SK-N-SH treated with all-trans-retinoic acid at 6 μM for 48 hours (cell line): Measurements from ENCODE around the gene ULK4.

Experiments used
- ATAC-seq: fragments of 200-7000 bp; cut with Tn5 transposase; 3 replicates; pipeline ENCODE4 v1.9.1; 2020; ENCODE audit warnings: mild to moderate bottlenecking, moderate library complexity
- ARNTL ChIP-seq: fragments of 450-650 bp; formaldehyde crosslinking; IDR thresholded peaks from 2 replicates; pipeline ENCODE4 v1.5.0; 2020; ENCODE audit warnings: low read depth, mild to moderate bottlenecking, moderate library complexity, borderline replicate concordance
- BACH2 ChIP-seq: fragments of 250-450 bp; sonication (Bioruptor Pico); IDR thresholded peaks from 2 replicates; pipeline ENCODE4 v1.9.0; 2021; ENCODE audit warnings: mild to moderate bottlenecking, borderline replicate concordance
- CSDC2 ChIP-seq: fragments of 250-450 bp; sonication (Bioruptor Pico); IDR thresholded peaks from 2 replicates; pipeline ENCODE4 v1.5.0; 2020; ENCODE audit warnings: mild to moderate bottlenecking, moderate library complexity
- CSRNP3 ChIP-seq: fragments of 250-450 bp; sonication (Bioruptor Pico); IDR thresholded peaks from 2 replicates; pipeline ENCODE4 v1.5.1; 2021; ENCODE audit warnings: mild to moderate bottlenecking, moderate library complexity
- ESRRG ChIP-seq: fragments of 250-450 bp; sonication (Bioruptor Pico); IDR thresholded peaks from 2 replicates; pipeline ENCODE4 v1.6.1; 2021; ENCODE audit warnings: mild to moderate bottlenecking
- GLIS3 ChIP-seq: fragments of 250-450 bp; sonication (Bioruptor Pico); IDR thresholded peaks from 2 replicates; pipeline ENCODE4 v1.5.0; 2020; ENCODE audit warnings: mild to moderate bottlenecking, moderate library complexity
- ISL1 ChIP-seq: fragments of 250-450 bp; sonication (Bioruptor Pico); IDR thresholded peaks from 2 replicates; pipeline ENCODE4 v2.1.2; 2022; ENCODE audit warnings: mild to moderate bottlenecking, moderate library complexity
- OSR1 ChIP-seq: fragments of 250-450 bp; sonication (Bioruptor Pico); IDR thresholded peaks from 2 replicates; pipeline ENCODE4 v1.8.0; 2022; ENCODE audit warnings: moderate library complexity, mild to moderate bottlenecking, inconsistent platforms
- PATZ1 ChIP-seq: fragments of 250-450 bp; sonication (Bioruptor Pico); IDR thresholded peaks from 2 replicates; pipeline ENCODE4 v1.8.0; 2020; ENCODE audit warnings: mild to moderate bottlenecking, moderate library complexity, borderline replicate concordance
- PPARA ChIP-seq: fragments of 250-450 bp; sonication (Bioruptor Pico); IDR thresholded peaks from 2 replicates; pipeline ENCODE4 v1.5.0; 2020; ENCODE audit warnings: mild to moderate bottlenecking, borderline replicate concordance
- RARB ChIP-seq: fragments of 250-450 bp; sonication (Bioruptor Pico); IDR thresholded peaks from 2 replicates; pipeline ENCODE4 v1.8.0; 2021; ENCODE audit warnings: mild to moderate bottlenecking, moderate library complexity
- SNAI2 ChIP-seq: fragments of 250-450 bp; sonication (Bioruptor Pico); IDR thresholded peaks from 2 replicates; pipeline ENCODE4 v1.5.0; 2020; ENCODE audit warnings: mild to moderate bottlenecking, moderate library complexity
- TCF4 ChIP-seq: fragments of 250-450 bp; sonication (Bioruptor Pico); IDR thresholded peaks from 2 replicates; pipeline ENCODE4 v1.8.0; 2021; ENCODE audit warnings: mild to moderate bottlenecking, moderate library complexity, borderline replicate concordance
- TOX ChIP-seq: fragments of 250-450 bp; sonication (Bioruptor Pico); IDR thresholded peaks from 2 replicates; pipeline ENCODE4 v1.8.0; 2021; ENCODE audit warnings: mild to moderate bottlenecking, moderate library complexity, borderline replicate concordance
- ZC3H10 ChIP-seq: fragments of 250-450 bp; sonication (Bioruptor Pico); IDR thresholded peaks from 2 replicates; pipeline ENCODE4 v1.5.1; 2021; ENCODE audit warnings: mild to moderate bottlenecking, moderate library complexity
- ZFP3 ChIP-seq: fragments of 250-450 bp; sonication (Bioruptor Pico); IDR thresholded peaks from 2 replicates; pipeline ENCODE4 v1.5.0; 2020; ENCODE audit warnings: mild to moderate bottlenecking, moderate library complexity
- ZFP30 ChIP-seq: fragments of 450-650 bp; formaldehyde crosslinking; IDR thresholded peaks from 2 replicates; pipeline ENCODE4 v1.5.0; 2022; ENCODE audit warnings: mild to moderate bottlenecking, moderate library complexity
- ZNF565 ChIP-seq: fragments of 450-650 bp; formaldehyde crosslinking; conservative IDR thresholded peaks from 2 replicates; pipeline ENCODE4 v1.5.0; 2020; ENCODE audit warnings: low read depth, mild to moderate bottlenecking, moderate library complexity
- ZNF70 ChIP-seq: fragments of 450-650 bp; formaldehyde crosslinking; IDR thresholded peaks from 2 replicates; pipeline ENCODE4 v1.5.0; 2020; ENCODE audit warnings: mild to moderate bottlenecking, moderate library complexity
- ZNF8 ChIP-seq: fragments of 450-650 bp; formaldehyde crosslinking; IDR thresholded peaks from 2 replicates; pipeline ENCODE4 v1.5.0; 2020; ENCODE audit warnings: mild to moderate bottlenecking, moderate library complexity
- TF ChIP-seq, protein P1 (sequence below): fragments of 250-450 bp; sonication (Bioruptor Pico); IDR thresholded peaks from 2 replicates; pipeline ENCODE4 v1.8.0; 2021; ENCODE audit warnings: low read depth, mild to moderate bottlenecking, moderate library complexity, borderline replicate concordance
- TF ChIP-seq, protein P2 (sequence below): fragments of 250-450 bp; sonication (Bioruptor Pico); IDR thresholded peaks from 2 replicates; pipeline ENCODE4 v1.5.1; 2020; ENCODE audit warnings: low read depth, mild to moderate bottlenecking, moderate library complexity

ULK4 gene

GRCh38 chr3:41518626-41519025, 443.3 kb downstream of the ULK4 start:
- no peak for ATAC-seq
- TF ChIP-seq BACH2 (no peak), ESRRG (CRISPR knock-in tag) (no peak), OSR1 (CRISPR knock-in tag) (no peak), ZNF8 (CRISPR knock-in tag) (no peak), CSDC2 (no peak)

GRCh38 chr3:41508063-41508696, 453.7 kb downstream of the ULK4 start:
- no peak for ATAC-seq
- TF ChIP-seq ZC3H10 (CRISPR knock-in tag) = no peak
- TF ChIP-seq CSDC2 = no peak
- TF ChIP-seq, protein P1, sequence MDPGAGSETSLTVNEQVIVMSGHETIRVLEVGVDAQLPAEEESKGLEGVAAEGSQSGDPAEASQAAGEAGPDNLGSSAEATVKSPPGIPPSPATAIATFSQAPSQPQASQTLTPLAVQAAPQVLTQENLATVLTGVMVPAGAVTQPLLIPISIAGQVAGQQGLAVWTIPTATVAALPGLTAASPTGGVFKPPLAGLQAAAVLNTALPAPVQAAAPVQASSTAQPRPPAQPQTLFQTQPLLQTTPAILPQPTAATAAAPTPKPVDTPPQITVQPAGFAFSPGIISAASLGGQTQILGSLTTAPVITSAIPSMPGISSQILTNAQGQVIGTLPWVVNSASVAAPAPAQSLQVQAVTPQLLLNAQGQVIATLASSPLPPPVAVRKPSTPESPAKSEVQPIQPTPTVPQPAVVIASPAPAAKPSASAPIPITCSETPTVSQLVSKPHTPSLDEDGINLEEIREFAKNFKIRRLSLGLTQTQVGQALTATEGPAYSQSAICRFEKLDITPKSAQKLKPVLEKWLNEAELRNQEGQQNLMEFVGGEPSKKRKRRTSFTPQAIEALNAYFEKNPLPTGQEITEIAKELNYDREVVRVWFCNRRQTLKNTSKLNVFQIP (CRISPR knock-in tag) = no peak
- TF ChIP-seq ZFP3 (CRISPR knock-in tag) = no peak
- TF ChIP-seq ZNF70 (CRISPR knock-in tag) = no peak
- TF ChIP-seq ZNF565 = no peak
- TF ChIP-seq ZFP30 (CRISPR knock-in tag) = no peak
- TF ChIP-seq PATZ1 (CRISPR knock-in tag) = no peak
- TF ChIP-seq TOX = no peak
- TF ChIP-seq, protein P2, sequence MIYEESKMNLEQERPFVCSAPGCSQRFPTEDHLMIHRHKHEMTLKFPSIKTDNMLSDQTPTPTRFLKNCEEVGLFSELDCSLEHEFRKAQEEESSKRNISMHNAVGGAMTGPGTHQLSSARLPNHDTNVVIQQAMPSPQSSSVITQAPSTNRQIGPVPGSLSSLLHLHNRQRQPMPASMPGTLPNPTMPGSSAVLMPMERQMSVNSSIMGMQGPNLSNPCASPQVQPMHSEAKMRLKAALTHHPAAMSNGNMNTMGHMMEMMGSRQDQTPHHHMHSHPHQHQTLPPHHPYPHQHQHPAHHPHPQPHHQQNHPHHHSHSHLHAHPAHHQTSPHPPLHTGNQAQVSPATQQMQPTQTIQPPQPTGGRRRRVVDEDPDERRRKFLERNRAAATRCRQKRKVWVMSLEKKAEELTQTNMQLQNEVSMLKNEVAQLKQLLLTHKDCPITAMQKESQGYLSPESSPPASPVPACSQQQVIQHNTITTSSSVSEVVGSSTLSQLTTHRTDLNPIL = no peak
- no peak for TF ChIP-seq ESRRG (CRISPR knock-in tag)
- no peak for TF ChIP-seq CSRNP3
- no peak for TF ChIP-seq SNAI2 (CRISPR knock-in tag)

- TF ChIP-seq RARB (CRISPR knock-in tag) (no peak), ZC3H10 (CRISPR knock-in tag) (no peak), ZNF565 (no peak), BACH2 (no peak), ARNTL (CRISPR knock-in tag) (no peak), GLIS3 (CRISPR knock-in tag) (no peak)
- TF ChIP-seq, protein P1 (CRISPR knock-in tag) = no peak
- ATAC-seq = no peak
These were observed 454.4 kb downstream of the ULK4 start for GRCh38 chr3:41507336-41508062.

DNA sequence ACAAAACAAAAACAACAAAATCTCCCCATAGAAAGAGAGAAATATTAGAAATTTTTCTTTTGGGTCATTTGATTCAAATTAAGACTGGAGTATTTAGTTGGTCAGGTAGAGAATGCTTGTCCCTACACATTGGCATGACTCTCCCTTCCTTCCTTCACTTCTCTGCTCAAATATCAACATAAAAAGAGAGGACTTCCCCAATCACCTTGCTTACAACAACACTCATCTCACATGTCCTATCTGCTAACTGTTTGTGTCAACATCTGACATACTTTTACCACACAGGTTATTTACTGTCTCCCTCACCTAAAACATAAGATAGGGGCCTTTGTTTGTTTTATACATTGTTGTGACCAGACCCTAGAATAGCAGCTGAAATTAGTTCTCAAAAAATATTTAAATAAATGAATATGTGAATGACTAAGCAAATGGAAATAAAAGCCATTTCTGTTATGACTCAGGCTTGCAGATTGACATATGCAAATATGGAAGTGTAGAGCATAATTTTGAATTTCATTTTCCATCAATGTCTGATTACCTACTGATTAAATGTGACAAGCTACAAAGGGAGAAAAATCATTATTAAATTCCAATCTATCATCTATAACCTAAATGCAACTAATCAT, 457.8 kb downstream of the ULK4 start:
- TF ChIP-seq ZNF8 (CRISPR knock-in tag) = no peak
- no peak for TF ChIP-seq ZC3H10 (CRISPR knock-in tag)
- TF ChIP-seq GLIS3 (CRISPR knock-in tag) = no peak
- TF ChIP-seq CSRNP3 = no peak
- no peak for TF ChIP-seq PATZ1 (CRISPR knock-in tag)
- TF ChIP-seq PPARA (CRISPR knock-in tag) = no peak
- no peak for TF ChIP-seq ZFP30 (CRISPR knock-in tag)
- no peak for TF ChIP-seq ESRRG (CRISPR knock-in tag)
- no peak for TF ChIP-seq SNAI2 (CRISPR knock-in tag)
- no peak for TF ChIP-seq ARNTL (CRISPR knock-in tag)
- TF ChIP-seq TCF4 = no peak
- no peak for TF ChIP-seq BACH2
- TF ChIP-seq ISL1 (CRISPR knock-in tag) = no peak
- TF ChIP-seq, all 23 proteins: peak for 0
- no peak for ATAC-seq
